KBM-7 (cell line): ENCODE data around the gene RNASEH2A.
"Not testable (repeated sequence)": the region's sequence is repeated elsewhere in the genome, so short reads cannot be mapped to it uniquely, and the experiment has no call there.

Experiments used
- DNase-seq: peaks from one replicate; pipeline ENCODE4 v3.0.0-alpha.2; 2015
- in situ Hi-C: fragments of 300-500 bp; cut with MboI; formaldehyde crosslinking; loops from 2 replicates; pipeline ENCODE4 v1.14.3; 2020; ENCODE audit warnings: low sequenced_read_pairs, low pct_unique_long_range_greater_than_20kb, mixed read lengths

The RNASEH2A gene

GRCh38 chr19:12792051-12792852 is 14.1 kb upstream of the RNASEH2A start:
- DNase-seq = peak; percentile 79
- in situ Hi-C loops = no loop called here

- no peak for DNase-seq
- in situ Hi-C loops = no loop called here
Observed at GRCh38 chr19:12792853-12793289, 13.5 kb upstream of the RNASEH2A start.

- in situ Hi-C loops = no loop called here
- DNase-seq = peak; percentile 90
Observed at GRCh38 chr19:12793290-12794195, 12.8 kb upstream of the RNASEH2A start.

DNA sequence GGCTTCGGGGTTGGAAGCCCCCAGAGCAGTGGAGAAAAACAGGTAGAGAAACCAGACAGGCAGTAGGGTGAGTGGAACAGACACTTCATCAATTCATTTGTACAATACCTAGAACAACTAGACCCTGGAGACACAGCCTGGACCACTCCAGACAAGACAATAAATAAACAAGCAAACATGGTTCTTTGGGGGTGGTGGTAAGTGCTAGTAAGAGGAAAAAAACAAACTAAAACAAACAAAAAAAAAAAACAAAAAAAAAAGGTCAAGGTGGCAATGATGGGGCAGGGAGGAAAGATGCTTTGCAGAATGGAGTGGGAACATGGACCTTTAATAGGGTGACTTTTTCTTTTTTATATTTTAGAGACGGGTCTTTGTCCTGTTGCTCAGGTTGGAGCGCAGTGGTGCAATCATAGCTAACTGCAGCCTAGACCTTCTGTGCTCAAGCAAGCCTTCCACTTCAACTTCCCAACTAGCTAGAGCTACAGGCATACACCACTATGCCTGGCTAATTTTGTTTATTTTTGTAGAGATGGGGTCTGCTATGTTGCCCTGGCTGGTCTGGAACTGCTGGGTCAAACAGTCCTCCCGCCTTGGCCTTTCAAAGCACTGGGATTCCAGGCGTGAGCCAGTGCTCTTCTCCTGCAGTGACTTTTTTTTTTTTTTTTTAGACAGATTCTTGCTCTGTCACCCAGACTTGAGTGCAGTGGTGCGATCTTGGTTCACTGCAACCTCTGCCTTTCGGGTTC is 12.0 kb upstream of the RNASEH2A start:
- DNase-seq = no peak
- in situ Hi-C loops = no loop called here

GRCh38 chr19:12794971-12795381 is 11.4 kb upstream of the RNASEH2A start:
- in situ Hi-C loops = no loop called here
- no peak for DNase-seq

- peak; percentile 87 for DNase-seq
- in situ Hi-C loops = no loop called here
Observed at GRCh38 chr19:12796146-12797071, 10.0 kb upstream of the RNASEH2A start.

- in situ Hi-C loops = no loop called here
- DNase-seq = no peak
Observed at GRCh38 chr19:12797141-12797587, 9.2 kb upstream of the RNASEH2A start.

GRCh38 chr19:12797607-12798006 is 8.8 kb upstream of the RNASEH2A start:
- DNase-seq, in situ Hi-C loops: not testable (repeated sequence)

DNA sequence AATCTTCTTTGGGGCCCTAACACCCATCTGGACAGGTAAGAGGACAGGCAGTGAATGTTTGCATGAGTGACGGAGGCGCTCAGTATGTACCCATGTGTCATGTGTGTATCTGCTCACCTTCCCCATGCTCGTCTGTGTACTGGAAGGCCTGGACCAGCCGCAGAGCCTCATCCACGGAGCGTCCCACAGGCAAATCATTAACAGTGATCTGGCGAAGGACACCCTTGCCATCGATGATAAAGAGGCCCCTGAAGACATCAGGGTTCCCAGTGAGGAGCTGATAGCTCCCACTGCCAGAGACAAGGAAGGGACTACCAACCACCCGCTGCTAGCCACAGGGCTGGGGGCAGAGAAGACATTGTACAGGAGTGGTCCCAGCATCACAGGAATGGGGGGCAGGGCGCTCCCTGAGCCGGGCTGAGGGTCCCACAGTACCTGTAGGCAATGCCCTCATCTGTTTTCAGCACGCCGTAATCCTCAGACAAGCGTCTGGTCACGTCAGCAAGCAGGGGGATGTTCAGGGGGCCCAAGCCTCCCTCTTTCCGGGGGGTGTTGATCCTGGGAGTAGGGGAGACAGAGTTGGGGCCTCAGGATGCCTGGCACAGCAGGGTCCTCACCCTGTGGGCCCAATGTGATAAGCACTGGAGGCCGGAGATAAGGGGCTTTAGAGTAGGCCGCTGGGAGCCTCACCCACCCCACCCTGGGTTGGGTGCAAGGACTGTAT is 6.5 kb upstream of the RNASEH2A start:
- in situ Hi-C loops = no loop called here
- DNase-seq = no peak

DNA sequence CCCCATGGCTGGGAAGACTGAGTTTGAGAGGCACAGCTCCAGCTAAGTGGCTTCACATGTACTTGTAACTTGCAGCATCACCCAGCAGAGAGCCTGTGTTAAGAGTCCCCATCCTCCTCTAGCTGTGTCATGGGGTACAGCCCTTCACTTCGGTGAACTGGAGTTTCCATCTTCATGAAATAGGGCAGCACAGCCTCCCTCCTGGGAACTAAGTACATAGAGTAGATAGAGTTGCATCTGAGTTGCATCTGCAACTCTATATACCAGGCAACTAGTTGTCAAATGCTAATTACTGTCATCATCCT is 6.0 kb upstream of the RNASEH2A start:
- in situ Hi-C loops = no loop called here
- DNase-seq = no peak

DNA sequence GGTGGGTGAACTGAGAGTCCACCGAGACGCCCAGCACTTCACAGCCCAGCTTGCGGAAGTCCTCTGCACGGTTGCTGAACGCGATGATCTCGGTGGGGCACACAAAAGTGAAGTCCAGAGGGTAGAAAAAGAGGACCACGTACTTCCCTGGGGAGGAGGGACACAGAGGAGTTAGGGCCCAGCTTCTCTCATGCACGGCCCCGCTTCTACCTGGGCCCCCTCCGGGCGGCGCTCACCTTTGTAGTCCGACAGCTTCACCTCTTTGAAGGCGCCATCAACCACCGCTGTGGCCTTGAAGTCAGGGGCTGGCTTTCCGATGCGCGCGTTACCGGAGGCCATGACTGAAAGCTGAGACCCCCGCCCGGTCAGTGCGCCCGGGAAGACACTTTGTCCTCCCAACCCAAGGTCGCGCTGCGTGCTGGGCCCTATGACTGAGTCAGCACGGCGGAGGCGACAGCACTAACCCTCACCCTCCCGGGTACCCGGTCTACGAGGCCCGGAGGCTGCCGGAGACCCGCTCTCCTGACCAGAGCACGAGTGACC is 5.4 kb upstream of the RNASEH2A start:
- DNase-seq = no peak
- in situ Hi-C loops = no loop called here

GRCh38 chr19:12801466-12802266 is 4.7 kb upstream of the RNASEH2A start, which contains the start of the genes PRDX2 and THSD8:
Gene PRDX2, minus strand, starts transcription at chr19:12801800. Its CDS starts 539 bp downstream, at chr19:12801261.
Gene THSD8, plus strand, starts transcription at chr19:12802069. Its CDS starts 3 bp downstream, at chr19:12802072.
- DNase-seq = peak; percentile 88
- in situ Hi-C loops = no loop called here

DNA sequence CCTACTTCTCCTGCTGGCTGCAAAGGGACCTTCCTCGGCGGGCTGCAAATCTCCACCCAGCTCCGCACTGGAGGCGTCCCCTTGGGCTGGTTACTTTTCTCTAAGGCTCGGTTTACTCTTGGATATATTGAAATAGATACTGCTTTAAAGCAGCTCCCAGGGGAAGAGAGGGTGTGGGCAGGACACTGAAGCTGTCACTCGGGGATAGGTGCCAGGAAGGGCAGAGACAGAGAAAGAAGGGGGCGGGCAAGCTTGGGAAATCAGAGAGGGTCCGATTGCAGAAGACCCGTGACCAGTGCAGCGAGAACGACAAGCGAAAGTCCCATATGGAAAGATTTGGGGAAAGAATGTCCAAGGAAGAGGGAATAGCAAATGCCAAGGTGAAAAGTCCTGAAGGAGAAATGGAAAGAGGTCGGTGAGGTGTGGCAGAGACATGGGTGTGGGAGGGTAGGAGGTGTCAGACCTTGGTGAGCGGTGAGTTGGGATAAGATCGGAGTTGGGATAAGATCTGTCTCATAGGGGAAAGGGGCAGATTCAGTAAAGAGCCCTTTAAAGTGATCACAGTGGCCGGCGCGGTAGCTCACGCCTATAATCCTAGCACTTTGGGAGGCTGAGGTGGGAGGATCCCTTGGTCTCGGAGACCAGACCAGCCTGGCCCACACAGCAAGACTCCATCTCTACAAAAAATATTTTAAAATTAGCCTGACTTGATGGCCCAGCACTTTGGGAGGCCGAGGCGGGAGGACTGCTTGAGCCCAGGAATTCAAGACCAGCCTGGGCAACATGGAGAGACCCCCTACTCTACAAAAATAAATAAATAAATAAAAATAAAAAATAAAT is 3.9 kb upstream of the RNASEH2A start:
- in situ Hi-C loops = no loop called here

DNA sequence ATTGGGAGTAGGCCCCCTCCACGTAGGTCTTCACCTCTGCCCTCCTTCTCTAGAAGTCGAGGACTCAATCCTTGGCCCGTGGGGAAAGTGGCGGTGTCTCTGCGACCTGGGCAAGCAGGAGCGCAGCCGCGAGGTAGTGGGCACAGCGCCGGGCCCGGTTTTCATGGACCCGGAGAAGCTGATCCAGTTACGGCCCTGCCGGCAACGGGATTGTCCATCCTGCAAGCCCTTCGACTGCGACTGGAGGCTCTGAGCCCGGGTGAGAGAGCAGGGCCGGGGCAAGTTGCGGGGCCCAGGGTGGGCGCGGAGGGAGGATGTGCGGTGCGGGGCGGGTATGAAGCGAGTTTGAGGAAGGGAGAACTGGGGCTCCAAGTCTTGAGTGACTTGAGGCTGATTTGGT is 2.3 kb upstream of the RNASEH2A start:
- no peak for DNase-seq
- in situ Hi-C loops = no loop called here

More for the DNA sequence above, 3.9 kb upstream of the RNASEH2A start:
- DNase-seq = no peak

DNA sequence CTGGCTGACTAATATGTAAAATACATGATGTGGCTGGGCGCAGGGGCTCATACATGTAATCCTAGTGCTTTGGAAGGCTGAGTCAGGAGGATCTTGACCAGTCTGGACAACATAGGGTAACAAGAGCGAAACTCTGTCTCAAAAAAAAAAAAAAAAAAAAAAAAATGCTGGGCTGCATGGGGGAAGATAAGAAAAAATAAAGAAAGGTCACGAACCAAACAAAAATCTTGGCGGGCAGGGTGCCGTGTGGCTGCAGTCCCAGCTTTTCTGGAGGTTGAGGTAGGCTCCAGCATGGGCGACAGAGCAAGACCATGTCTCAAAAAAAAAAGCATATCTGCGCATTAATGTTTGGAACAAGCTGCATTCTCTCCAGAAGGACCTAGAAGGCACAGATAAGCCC is 8.7 kb downstream of the RNASEH2A start:
- in situ Hi-C loops = no loop called here
- DNase-seq = no peak

DNA sequence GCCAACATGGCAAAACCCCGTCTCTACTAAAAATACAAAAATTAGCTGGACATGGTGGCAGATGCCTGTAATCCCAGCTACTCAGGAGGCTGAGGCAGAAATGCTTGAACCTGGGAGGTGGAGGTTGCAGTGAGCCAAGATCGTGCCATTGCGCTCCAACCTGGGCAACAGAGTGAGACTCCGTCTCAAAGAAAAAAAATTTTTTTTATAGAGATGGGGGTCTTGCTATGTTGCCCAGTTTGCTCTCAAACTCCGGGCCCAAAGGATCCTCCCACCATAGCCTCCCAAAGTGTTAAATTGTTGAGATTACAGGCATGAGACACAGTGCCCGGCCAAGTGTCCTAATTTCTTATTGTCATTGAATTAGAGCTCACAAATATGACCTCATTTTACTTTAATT is 10.8 kb downstream of the RNASEH2A start:
- in situ Hi-C loops, DNase-seq: not testable (repeated sequence)
